Thyroid gland (tissue), 4 donors: ENCODE measurements around the gene FAM222B. TPM values are rescaled to one million over a fixed set of nuclear protein-coding genes. Genes with fewer than 3 reads are reported as not detected.

Source experiments
- DNase-seq, 2 donors: peaks; one replicate each; pipeline ENCODE4 v3.0.0-alpha.2; 2019
- H3K27ac ChIP-seq, 3 donors: fragments of 200-600 bp; sonication (generic); 1 replicate in 2 of 3; 2 replicates in 1 of 3; pipeline ENCODE4 v1.5.1; 2016 to 2019; ENCODE audit warnings: mild to moderate bottlenecking in 1 of 3, moderate library complexity in 1 of 3
- H3K27me3 ChIP-seq: fragments of 200-600 bp; sonication (generic); one replicate; pipeline ENCODE4 v1.5.1; 2019
- H3K36me3 ChIP-seq, 2 donors: fragments of 200-600 bp; sonication (generic); one replicate each; pipeline ENCODE4 v1.5.1; 2016 to 2019
- H3K4me1 ChIP-seq, 2 donors: fragments of 200-600 bp; sonication (generic); one replicate each; pipeline ENCODE4 v1.5.1; 2017 to 2019
- H3K4me3 ChIP-seq, 3 donors: fragments of 200-600 bp; sonication (generic); replicated peaks in 1 of 3; 1 replicate in 2 of 3; 2 replicates in 1 of 3; pipeline ENCODE4 v1.5.1; 2016; ENCODE audit warnings: mild to moderate bottlenecking in 1 of 3
- H3K9me3 ChIP-seq: fragments of 200-600 bp; sonication (generic); one replicate; pipeline ENCODE4 v1.5.1; 2017
- POLR2A ChIP-seq, 2 donors: fragments of 450-650 bp; IDR thresholded peaks; one replicate each; pipeline ENCODE4 v1.6.1; 2017; ENCODE audit warnings: antibody characterized with exemption in 2 of 2, mild to moderate bottlenecking in 2 of 2, moderate library complexity in 1 of 2
- WGBS, 2 donors: methylation state at CpG; one replicate each; pipeline ENCODE4 v1.1.5; 2017; 5-methylcytosine and 5-hydroxymethylcytosine counted together
- intact Hi-C: fragments of 100-400 bp; cut with DNase I; formaldehyde crosslinking; loops from one replicate; pipeline ENCODE4 v1.15.1; 2023
- total RNA-seq, 4 donors: library from RNA; depleted of rRNA; stranded (reverse); fragments of >200 nt; gene quantifications; one replicate each; pipeline ENCODE4 v1.2.3, GENCODE V29; 2016
- TF ChIP-seq, protein P1 (sequence below), 6 experiments: fragments of 200-600 bp in 3 of 6; fragments of 450-650 bp in 3 of 6; sonication (generic) in 3 of 6; IDR thresholded peaks; one replicate each; pipeline ENCODE4 v1.5.1; 2016 to 2019; ENCODE audit warnings: antibody characterized with exemption in 6 of 6, mild to moderate bottlenecking in 2 of 6, inconsistent platforms in 1 of 6, moderate library complexity in 1 of 6

Gene FAM222B
- total RNA-seq, 4 donors from 2014 or later = 14.1 to 22.6 (median 15.8) TPM

DNA sequence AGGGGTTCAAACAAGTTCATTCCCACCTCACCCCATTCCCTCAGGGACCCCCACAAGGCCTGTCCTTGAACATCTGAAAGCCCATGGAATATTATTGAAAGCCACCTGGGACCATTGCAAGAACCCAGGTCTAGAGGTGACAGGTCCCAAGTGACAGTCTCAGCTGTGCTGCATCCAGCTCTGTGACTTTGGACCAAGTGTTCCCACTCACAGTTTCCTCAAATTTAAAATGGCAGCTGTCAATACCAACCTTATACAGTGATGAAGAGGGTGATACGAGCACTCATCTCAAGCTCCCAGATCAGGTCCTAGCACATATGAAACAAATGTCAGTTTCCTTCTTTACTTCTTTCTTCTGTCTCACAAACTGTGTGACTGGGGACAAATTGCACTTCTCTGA is 21.4 kb upstream of the FAM222B start:
- intact Hi-C loops = no loop called here
- no peaks in the 10 kb centered on the region for H3K4me1 ChIP-seq
- no peaks in the 10 kb centered on the region for H3K9me3 ChIP-seq
- H3K4me3 ChIP-seq = no peak overlapping the region
- 96 to 100% methylated on average over 1 of the region's 1 CpG for WGBS, 2 donors
- H3K27ac ChIP-seq = no peak overlapping the region
- no peak for TF ChIP-seq POLR2A (IDR thresholded peaks at IDR 0.05)
- TF ChIP-seq, protein P1, sequence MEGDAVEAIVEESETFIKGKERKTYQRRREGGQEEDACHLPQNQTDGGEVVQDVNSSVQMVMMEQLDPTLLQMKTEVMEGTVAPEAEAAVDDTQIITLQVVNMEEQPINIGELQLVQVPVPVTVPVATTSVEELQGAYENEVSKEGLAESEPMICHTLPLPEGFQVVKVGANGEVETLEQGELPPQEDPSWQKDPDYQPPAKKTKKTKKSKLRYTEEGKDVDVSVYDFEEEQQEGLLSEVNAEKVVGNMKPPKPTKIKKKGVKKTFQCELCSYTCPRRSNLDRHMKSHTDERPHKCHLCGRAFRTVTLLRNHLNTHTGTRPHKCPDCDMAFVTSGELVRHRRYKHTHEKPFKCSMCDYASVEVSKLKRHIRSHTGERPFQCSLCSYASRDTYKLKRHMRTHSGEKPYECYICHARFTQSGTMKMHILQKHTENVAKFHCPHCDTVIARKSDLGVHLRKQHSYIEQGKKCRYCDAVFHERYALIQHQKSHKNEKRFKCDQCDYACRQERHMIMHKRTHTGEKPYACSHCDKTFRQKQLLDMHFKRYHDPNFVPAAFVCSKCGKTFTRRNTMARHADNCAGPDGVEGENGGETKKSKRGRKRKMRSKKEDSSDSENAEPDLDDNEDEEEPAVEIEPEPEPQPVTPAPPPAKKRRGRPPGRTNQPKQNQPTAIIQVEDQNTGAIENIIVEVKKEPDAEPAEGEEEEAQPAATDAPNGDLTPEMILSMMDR (IDR thresholded peaks at IDR 0.05) = no peak
- DNase-seq = no peak
- H3K27me3 ChIP-seq = no peaks in the 10 kb centered on the region
- peaks cover 7 to 9% of the 10 kb centered on the region in 2 donors for H3K36me3 ChIP-seq

DNA sequence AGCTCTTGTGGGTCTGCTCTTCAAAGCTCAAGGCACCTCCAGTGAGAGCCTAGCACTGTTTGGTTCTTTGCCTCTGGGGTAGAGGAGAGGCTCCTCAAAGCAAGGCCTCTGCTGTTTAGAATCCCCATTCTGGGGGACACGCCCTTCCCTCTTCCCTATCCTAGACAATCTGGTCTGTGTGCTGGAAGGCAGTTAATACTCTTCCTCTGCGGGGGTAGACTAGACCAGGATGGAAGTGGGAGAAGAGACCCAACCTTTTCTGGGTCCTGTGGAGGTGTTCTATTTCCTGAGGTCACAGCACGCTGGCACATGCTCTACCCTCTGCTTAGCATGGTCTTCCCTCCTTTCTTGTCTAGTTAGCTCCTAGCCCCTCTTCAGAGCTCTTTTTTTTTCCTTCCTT is 20.0 kb upstream of the FAM222B start:
- no peaks in the 10 kb centered on the region for H3K9me3 ChIP-seq
- peaks cover 17 to 18% of the 10 kb centered on the region in 2 donors for H3K36me3 ChIP-seq
- no peaks in the 10 kb centered on the region for H3K27me3 ChIP-seq
- TF ChIP-seq POLR2A (IDR thresholded peaks at IDR 0.05) = no peak
- intact Hi-C loops = no loop called here
- no peak overlapping the region for H3K4me3 ChIP-seq
- DNase-seq = no peak
- H3K27ac ChIP-seq = no peak overlapping the region
- no peaks in the 10 kb centered on the region for H3K4me1 ChIP-seq
- WGBS, 2 donors = 94 to 98% methylated on average over 3 of the region's 3 CpGs

DNA sequence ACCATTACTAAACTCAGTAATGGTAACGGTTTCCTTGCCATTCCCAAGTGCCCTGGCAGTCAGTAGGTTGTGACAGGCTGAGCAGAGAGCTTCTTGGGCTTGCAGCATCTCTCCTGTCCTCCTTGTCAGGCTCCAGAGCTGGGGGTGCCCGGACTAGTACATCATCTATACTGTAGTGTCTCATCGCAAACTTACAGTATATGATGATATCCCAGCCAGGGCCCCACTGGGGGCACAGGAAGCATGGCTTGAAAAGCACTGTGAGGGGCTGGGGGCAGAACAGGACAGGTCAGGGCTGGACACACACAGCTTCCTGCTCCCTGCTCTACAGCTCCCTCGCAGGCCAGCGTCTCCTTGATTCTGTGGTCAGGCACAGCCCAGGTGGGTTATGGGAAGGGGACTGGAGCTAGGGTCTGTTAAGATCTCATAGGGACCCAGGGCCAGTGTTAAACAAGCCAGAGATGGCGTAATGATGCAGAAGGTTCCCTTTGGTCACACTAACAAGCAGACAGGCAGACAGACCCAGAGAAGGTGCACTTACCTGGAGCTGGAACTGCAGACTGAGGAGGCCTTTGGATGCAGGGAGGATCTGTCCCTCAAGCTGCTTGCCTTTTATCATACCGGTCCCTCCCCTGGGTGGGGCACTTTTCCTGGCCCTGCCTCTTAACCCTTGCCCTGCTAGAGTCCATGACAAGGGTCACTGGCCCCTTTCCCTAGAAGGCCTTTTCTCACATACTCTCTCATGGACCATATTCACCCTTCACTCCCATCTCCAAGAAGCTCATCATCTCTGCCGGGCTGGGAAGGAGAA is 19.0 kb upstream of the FAM222B start:
- intact Hi-C loops = no loop called here
- Histone ChIP-seq H3K4me3 (no peak overlapping the region), H3K36me3 (peaks cover 17 to 18% of the 10 kb centered on the region in 2 donors), H3K4me1 (no peaks in the 10 kb centered on the region), H3K27me3 (no peaks in the 10 kb centered on the region), H3K9me3 (no peaks in the 10 kb centered on the region), H3K27ac (no peak overlapping the region)
- WGBS, 2 donors = 69 to 72% methylated on average over 8 of the region's 8 CpGs
- no peak for DNase-seq
- TF ChIP-seq, protein P1 (IDR thresholded peaks at IDR 0.05) = no peak

DNA sequence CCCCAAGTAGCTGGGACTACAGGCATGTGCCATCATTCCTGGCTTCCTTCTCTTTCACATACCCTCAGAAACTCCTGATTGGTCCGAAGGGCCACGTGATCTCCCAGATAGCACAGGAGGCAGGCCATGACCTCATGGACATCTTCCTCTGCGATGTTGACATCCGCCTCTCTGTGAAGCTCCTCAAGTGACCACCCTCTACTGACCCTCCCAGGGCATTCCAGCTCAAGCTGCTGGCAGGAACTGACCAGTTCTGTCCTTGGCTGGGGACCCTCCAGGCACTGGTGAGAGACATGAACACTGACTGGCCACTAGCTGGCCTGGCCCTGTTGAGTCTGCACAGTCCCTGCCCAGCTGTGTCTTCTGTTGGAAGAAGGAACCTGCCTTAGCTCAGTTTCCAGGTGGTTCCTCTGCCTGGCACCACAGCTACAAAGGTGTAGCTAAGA is 17.8 kb upstream of the FAM222B start:
- no peak for DNase-seq
- peaks cover 17 to 18% of the 10 kb centered on the region in 2 donors for H3K36me3 ChIP-seq
- intact Hi-C loops = no loop called here
- TF ChIP-seq, protein P1 (IDR thresholded peaks at IDR 0.05) = no peak
- TF ChIP-seq POLR2A (IDR thresholded peaks at IDR 0.05) = no peak
- H3K9me3 ChIP-seq = no peaks in the 10 kb centered on the region
- no peak overlapping the region for H3K27ac ChIP-seq
- H3K27me3 ChIP-seq = no peaks in the 10 kb centered on the region
- peaks cover 0 to 3% of the 10 kb centered on the region in 2 donors for H3K4me1 ChIP-seq
- 95 to 96% methylated on average over 4 of the region's 4 CpGs for WGBS, 2 donors
- no peak overlapping the region for H3K4me3 ChIP-seq

DNA sequence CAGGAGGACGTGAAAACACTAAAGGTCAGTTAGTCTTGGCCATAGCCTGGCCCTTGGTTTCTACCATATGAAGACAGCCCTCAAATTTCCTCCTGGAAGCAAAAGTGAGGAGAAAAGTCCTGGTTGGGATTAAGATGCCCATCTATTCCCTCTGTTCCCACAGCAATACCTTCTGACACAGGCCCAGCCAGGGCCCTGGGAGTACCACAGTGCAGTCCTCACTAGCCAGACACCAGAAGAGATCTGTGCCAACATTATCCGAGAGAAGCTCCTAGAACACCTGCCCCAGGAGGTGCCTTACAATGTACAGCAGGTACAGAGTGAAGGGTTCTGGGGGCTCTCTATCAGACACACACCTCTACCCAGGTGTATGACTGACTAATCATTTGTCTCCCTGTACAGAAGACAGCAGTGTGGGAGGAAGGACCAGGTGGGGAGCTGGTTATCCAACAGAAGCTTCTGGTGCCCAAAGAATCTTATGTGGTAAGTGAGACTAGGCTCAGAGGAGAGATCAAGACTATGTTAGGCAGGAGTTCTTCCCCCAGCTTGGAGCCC is 16.3 kb upstream of the FAM222B start:
- no peak for DNase-seq
- Histone ChIP-seq H3K27me3 (no peaks in the 10 kb centered on the region), H3K27ac (no peak overlapping the region), H3K4me1 (peaks cover 3 to 9% of the 10 kb centered on the region in 2 donors), H3K4me3 (no peak overlapping the region), H3K36me3 (peaks cover 17 to 18% of the 10 kb centered on the region in 2 donors), H3K9me3 (no peaks in the 10 kb centered on the region)
- intact Hi-C loops = loop anchor here (10.0 kb wide), 1 partner anchor 94 kb away; no protein-coding TSS in a partner anchor
- WGBS, 2 donors = 46 to 67% methylated on average over 1 to 2 of the region's 2 CpGs
- TF ChIP-seq, protein P1 (IDR thresholded peaks at IDR 0.05) = no peak
- no peak for TF ChIP-seq POLR2A (IDR thresholded peaks at IDR 0.05)
